HEK293T (cell line): ENCODE results near the gene CDC42.

Source experiments
- ARNT ChIP-seq: fragments of 450-650 bp; IDR thresholded peaks from 2 replicates; pipeline ENCODE4 v1.6.1; 2017; ENCODE audit warnings: mild to moderate bottlenecking
- BHLHE40 ChIP-seq: fragments of 450-650 bp; IDR thresholded peaks from 2 replicates; pipeline ENCODE4 v1.6.1; 2016; ENCODE audit warnings: mild to moderate bottlenecking, moderate library complexity, borderline replicate concordance
- FOXK2 ChIP-seq: fragments of 450-650 bp; IDR thresholded peaks from 2 replicates; pipeline ENCODE4 v1.6.1; 2016; ENCODE audit warnings: mild to moderate bottlenecking
- HDGF ChIP-seq: fragments of 450-650 bp; IDR thresholded peaks from 2 replicates; pipeline ENCODE4 v1.6.1; 2017; ENCODE audit warnings: antibody characterized with exemption, borderline replicate concordance
- LEF1 ChIP-seq: fragments of 450-650 bp; IDR thresholded peaks from 2 replicates; pipeline ENCODE4 v1.6.1; 2017; ENCODE audit warnings: mild to moderate bottlenecking, borderline replicate concordance
- NFRKB ChIP-seq: fragments of 450-650 bp; IDR thresholded peaks from 2 replicates; pipeline ENCODE4 v1.6.1; 2016; ENCODE audit warnings: mild to moderate bottlenecking, moderate library complexity
- SP1 ChIP-seq: fragments of 450-650 bp; IDR thresholded peaks from 2 replicates; pipeline ENCODE4 v1.6.1; 2017
- TARDBP ChIP-seq: fragments of 450-650 bp; IDR thresholded peaks from 2 replicates; pipeline ENCODE4 v1.6.1; 2016
- ZNF384 ChIP-seq: fragments of 450-650 bp; IDR thresholded peaks from 2 replicates; pipeline ENCODE4 v1.6.1; 2016

DNA sequence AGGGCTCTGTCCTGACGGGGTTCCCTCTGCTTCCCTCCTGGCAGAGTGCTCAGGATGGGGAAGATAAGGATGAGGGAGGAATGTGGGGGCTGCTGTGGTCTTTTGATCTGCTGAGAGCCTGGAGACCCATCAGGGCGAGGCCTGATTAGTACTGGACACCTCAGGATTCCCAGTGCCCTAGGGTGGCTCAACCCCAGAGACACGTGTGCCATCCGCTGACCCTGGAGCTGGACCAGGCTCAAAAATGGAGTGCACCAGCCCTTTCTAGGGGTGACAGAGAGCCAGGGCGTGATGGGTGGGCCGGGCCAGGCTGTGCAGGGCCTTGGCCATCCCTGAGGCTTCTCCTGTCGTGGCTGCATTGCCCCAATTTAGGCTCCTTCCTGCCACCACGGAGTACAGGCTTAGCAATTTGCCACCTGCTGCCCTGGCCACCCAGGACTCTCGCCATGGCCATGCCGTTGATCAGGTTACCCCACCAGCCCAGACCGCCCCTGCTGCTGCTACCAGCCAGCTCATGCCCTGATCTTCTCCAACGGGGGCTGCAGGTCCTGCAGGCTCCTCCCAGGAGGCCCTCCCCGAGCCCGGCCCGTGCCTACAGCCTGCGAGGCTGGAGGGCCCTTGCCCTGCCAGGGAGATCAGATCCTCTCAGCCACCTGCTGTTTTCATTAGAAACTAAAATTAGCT is 80.9 kb downstream of the CDC42 start:
- TF ChIP-seq FOXK2 (no peak), NFRKB (no peak), SP1 (no peak), ZNF384 (no peak), TARDBP (no peak), BHLHE40 (no peak), ARNT (no peak), HDGF (no peak), LEF1 (no peak)
